H1 (cell line): ENCODE measurements around the gene CIRBP. TPM values are rescaled to one million over a fixed set of nuclear protein-coding genes. Genes with fewer than 3 reads are reported as not detected.

Source experiments
- CTCF ChIA-PET: fragments of 300-600 bp; sonication (Branson Sonifier 250); formaldehyde crosslinking; loops from one replicate; lab custom pipeline; 2021; ENCODE audit not compliant: partially characterized antibody; lab: Charles Lee
- POLR2A ChIA-PET: fragments of 300-600 bp; sonication (Branson Sonifier 250); formaldehyde crosslinking; loops from one replicate; lab custom pipeline; 2021; ENCODE audit warnings: inconsistent platforms; ENCODE audit not compliant: partially characterized antibody; lab: Charles Lee
- DNase-seq, 2 experiments: peaks; one replicate each; pipeline versions ENCODE4 v3.0.0 to v3.0.0-alpha.2; 2010 to 2022; ENCODE audit warnings: low spot score in 2 of 2, low read depth in 1 of 2, mixed read lengths in 1 of 2
- FAIRE-seq: peaks from 2 replicates; lab custom pipeline; 2011; peaks lifted over from hg19 to GRCh38; lab: Jason Lieb, UNC
- H2AFZ ChIP-seq: 2 replicates; pipeline ENCODE4 v1.8.1; 2012; ENCODE audit warnings: low read length, inconsistent platforms
- H2AK5ac ChIP-seq: 2 replicates; pipeline ENCODE4 v1.6.1; 2013; ENCODE audit warnings: low read depth, low read length
- H2BK120ac ChIP-seq: replicated peaks from 2 replicates; pipeline ENCODE3; 2013; ENCODE audit warnings: low read depth, low read length, inconsistent platforms
- H2BK12ac ChIP-seq: 2 replicates; pipeline ENCODE4 v1.6.1; 2013; ENCODE audit warnings: low read depth, low read length
- H2BK15ac ChIP-seq: 2 replicates; pipeline ENCODE4 v1.6.1; 2013; ENCODE audit warnings: low read length
- H2BK20ac ChIP-seq: 2 replicates; pipeline ENCODE4 v1.6.1; 2013; ENCODE audit warnings: low read length
- H2BK5ac ChIP-seq: 2 replicates; pipeline ENCODE4 v1.6.1; 2013; ENCODE audit warnings: low read depth, low read length
- H3K14ac ChIP-seq: 2 replicates; pipeline ENCODE4 v1.6.1; 2013; ENCODE audit warnings: inconsistent platforms; ENCODE audit not compliant: insufficient read length
- H3K18ac ChIP-seq: 2 replicates; pipeline ENCODE4 v1.6.1; 2013; ENCODE audit warnings: low read length; ENCODE audit errors: extremely low read depth
- H3K23ac ChIP-seq: 2 replicates; pipeline ENCODE4 v1.6.1; 2013; ENCODE audit warnings: inconsistent platforms; ENCODE audit not compliant: insufficient read length
- H3K23me2 ChIP-seq: 2 replicates; pipeline ENCODE4 v1.6.1; 2013; ENCODE audit warnings: low read depth, low read length
- H3K27ac ChIP-seq: 2 replicates; pipeline ENCODE4 v1.6.1; 2011; ENCODE audit warnings: low read depth, low read length, inconsistent platforms
- H3K27me3 ChIP-seq, 4 experiments: replicated peaks in 1 of 4; 1 replicate in 1 of 4; 2 replicates in 3 of 4; pipeline versions ENCODE4 v1.6.1 to v1.8.1; 2011 to 2013; ENCODE audit warnings: low read length in 3 of 4, mild to moderate bottlenecking in 3 of 4, inconsistent platforms in 2 of 4, mixed read lengths in 2 of 4, moderate library complexity in 1 of 4; ENCODE audit not compliant: control insufficient read depth in 3 of 4, insufficient read depth in 3 of 4; ENCODE audit errors: extremely low read depth in 1 of 4
- H3K36me3 ChIP-seq, 4 experiments: 2 replicates each; pipeline versions ENCODE4 v1.6.1 to v1.8.1; 2011 to 2013; ENCODE audit warnings: mild to moderate bottlenecking in 4 of 4, low read length in 3 of 4, moderate library complexity in 2 of 4, control low read depth in 1 of 4, inconsistent platforms in 1 of 4; ENCODE audit not compliant: insufficient read depth in 4 of 4, control insufficient read depth in 2 of 4
- H3K4ac ChIP-seq: replicated peaks from 2 replicates; pipeline ENCODE3; 2013; ENCODE audit warnings: low read length, low read depth, mixed read lengths, inconsistent platforms; ENCODE audit not compliant: insufficient read length
- H3K4me1 ChIP-seq, 4 experiments: replicated peaks in 1 of 4; 1 replicate in 1 of 4; 2 replicates in 3 of 4; pipeline versions ENCODE4 v1.6.1 to v1.8.1; 2011 to 2013; ENCODE audit warnings: low read length in 3 of 4, inconsistent platforms in 2 of 4, mixed read lengths in 1 of 4; ENCODE audit not compliant: insufficient read depth in 4 of 4, control insufficient read depth in 3 of 4
- H3K4me2 ChIP-seq, 2 experiments: 2 replicates each; pipeline versions ENCODE4 v1.6.1 to v1.8.1; 2011 to 2013; ENCODE audit warnings: low read depth in 2 of 2, low read length in 2 of 2, control low read depth in 1 of 2, inconsistent platforms in 1 of 2, mild to moderate bottlenecking in 1 of 2; ENCODE audit not compliant: insufficient read depth in 1 of 2
- H3K4me3 ChIP-seq, 4 experiments: fragments of 200-600, 300-600 bp in 1 of 4; sonication (generic), shearing (Covaris generic), sonication (Bioruptor Twin) in 1 of 4; 2 replicates each; pipeline versions ENCODE4 v1.5.1 to v1.8.1; 2011 to 2016; ENCODE audit warnings: low read length in 4 of 4, low read depth in 3 of 4, control low read depth in 2 of 4, inconsistent platforms in 2 of 4, mild to moderate bottlenecking in 2 of 4, mixed read lengths in 1 of 4, moderate library complexity in 1 of 4; ENCODE audit not compliant: insufficient read depth in 2 of 4; ENCODE audit errors: extremely low read depth in 1 of 4
- H3K56ac ChIP-seq: replicated peaks from 2 replicates; pipeline ENCODE3; 2013; ENCODE audit warnings: low read depth, mild to moderate bottlenecking, mixed read lengths, low read length, inconsistent platforms; ENCODE audit not compliant: insufficient read length
- H3K79me1 ChIP-seq: 2 replicates; pipeline ENCODE4 v1.6.1; 2013; ENCODE audit warnings: low read depth, low read length, control low read depth
- H3K79me2 ChIP-seq, 2 experiments: 2 replicates each; pipeline versions ENCODE4 v1.6.1 to v1.8.1; 2012 to 2013; ENCODE audit warnings: low read length in 2 of 2, mild to moderate bottlenecking in 2 of 2, inconsistent platforms in 1 of 2; ENCODE audit not compliant: insufficient read depth in 2 of 2, control insufficient read depth in 1 of 2
- H3K9ac ChIP-seq, 4 experiments: replicated peaks in 1 of 4; 1 replicate in 1 of 4; 2 replicates in 3 of 4; pipeline versions ENCODE4 v1.6.1 to v1.8.1; 2011 to 2013; ENCODE audit warnings: low read depth in 3 of 4, low read length in 3 of 4, control low read depth in 2 of 4, mild to moderate bottlenecking in 2 of 4, moderate library complexity in 2 of 4, inconsistent platforms in 1 of 4; ENCODE audit errors: extremely low read depth in 1 of 4
- H3K9me3 ChIP-seq, 2 experiments: 2 replicates each; pipeline versions ENCODE4 v1.6.1 to v1.8.1; 2012 to 2013; ENCODE audit warnings: mild to moderate bottlenecking in 2 of 2, moderate library complexity in 2 of 2, control low read depth in 1 of 2, inconsistent platforms in 1 of 2, low read depth in 1 of 2, low read length in 1 of 2, mixed read lengths in 1 of 2; ENCODE audit not compliant: insufficient read depth in 2 of 2
- H4K20me1 ChIP-seq, 2 experiments: replicated peaks in 1 of 2; 2 replicates each; pipeline versions ENCODE3 to v1.8.1; 2011 to 2013; ENCODE audit warnings: inconsistent platforms in 2 of 2, low read length in 2 of 2, mild to moderate bottlenecking in 1 of 2; ENCODE audit not compliant: insufficient read depth in 2 of 2, control insufficient read depth in 1 of 2
- H4K5ac ChIP-seq: 2 replicates; pipeline ENCODE4 v1.6.1; 2013; ENCODE audit warnings: low read length, low read depth, mixed read lengths, inconsistent platforms; ENCODE audit not compliant: insufficient read length
- H4K8ac ChIP-seq: 2 replicates; pipeline ENCODE4 v1.8.0; 2013; ENCODE audit warnings: mild to moderate bottlenecking, moderate library complexity, low read length, inconsistent platforms; ENCODE audit not compliant: insufficient read depth; ENCODE audit errors: extremely low read depth
- H4K91ac ChIP-seq: replicated peaks from 2 replicates; pipeline ENCODE3; 2013; ENCODE audit warnings: low read length, mixed read lengths, inconsistent platforms; ENCODE audit not compliant: insufficient read length
- GTF2F1 ChIP-seq: IDR thresholded peaks from 2 replicates; pipeline ENCODE4 v1.6.1; 2012; ENCODE audit warnings: low read depth, low read length, improper control_type of control experiment, borderline replicate concordance
- HDAC2 ChIP-seq, 2 experiments: fragments of 300-600 bp in 1 of 2; sonication (generic) in 1 of 2; IDR thresholded peaks; 2 replicates each; pipeline ENCODE4 v1.6.1; 2011 to 2012; ENCODE audit warnings: low read depth in 2 of 2, low read length in 2 of 2, mild to moderate bottlenecking in 2 of 2, moderate library complexity in 2 of 2, borderline replicate concordance in 1 of 2, inconsistent platforms in 1 of 2
- KDM1A ChIP-seq: fragments of 200-600, 300-600 bp; sonication (generic); IDR thresholded peaks from 2 replicates; pipeline ENCODE4 v1.7.1; 2016; ENCODE audit warnings: mild to moderate bottlenecking, low read length, borderline replicate concordance
- WGBS, 2 experiments: shearing (Covaris generic) in 1 of 2; methylation state at CpG; one replicate each; pipeline versions ENCODE4 v1.1.6 to v1.1.7; 2013 to 2015; ENCODE audit warnings: low lambda C conversion rate in 2 of 2, mixed read lengths in 2 of 2, inconsistent platforms in 1 of 2, low coverage in 1 of 2, missing lambda C conversion rate in 1 of 2; ENCODE audit not compliant: insufficient replicate concordance in 2 of 2, insufficient coverage in 1 of 2, insufficient read length in 1 of 2; ENCODE audit errors: extremely low coverage in 1 of 2, missing lambda C conversion rate in 1 of 2; 5-methylcytosine and 5-hydroxymethylcytosine counted together
- polyA plus RNA-seq, 7 experiments: library from polyadenylated mRNA; depleted of rRNA in 3 of 7; stranded (reverse) in 5 of 7; unstranded in 2 of 7; fragments of >200 nt in 5 of 7; fragments of 200-250 nt in 2 of 7; gene quantifications; 1 replicate in 5 of 7; 2 replicates in 1 of 7; 4 replicates in 1 of 7; pipeline versions ENCODE4 v1.2.1 to v1.2.3, GENCODE V29; 2011 to 2013; ENCODE audit warnings: missing spikeins in 2 of 7, mixed read lengths in 2 of 7
- total RNA-seq: library from RNA; stranded (reverse); fragmentation: NEBNext Ultra II Directional; extraction: Animal tissue kit (Norgen Biotek cat#: 25700); gene quantifications from 2 replicates; pipeline ENCODE4 v1.2.1, GENCODE V29; 2021

The CIRBP gene
- total and polyA plus RNA-seq, 2 of the 8 experiments (the other 6 are each of a cell fraction or from before 2014, with no cell fraction given), result 175 to 199 TPM

DNA sequence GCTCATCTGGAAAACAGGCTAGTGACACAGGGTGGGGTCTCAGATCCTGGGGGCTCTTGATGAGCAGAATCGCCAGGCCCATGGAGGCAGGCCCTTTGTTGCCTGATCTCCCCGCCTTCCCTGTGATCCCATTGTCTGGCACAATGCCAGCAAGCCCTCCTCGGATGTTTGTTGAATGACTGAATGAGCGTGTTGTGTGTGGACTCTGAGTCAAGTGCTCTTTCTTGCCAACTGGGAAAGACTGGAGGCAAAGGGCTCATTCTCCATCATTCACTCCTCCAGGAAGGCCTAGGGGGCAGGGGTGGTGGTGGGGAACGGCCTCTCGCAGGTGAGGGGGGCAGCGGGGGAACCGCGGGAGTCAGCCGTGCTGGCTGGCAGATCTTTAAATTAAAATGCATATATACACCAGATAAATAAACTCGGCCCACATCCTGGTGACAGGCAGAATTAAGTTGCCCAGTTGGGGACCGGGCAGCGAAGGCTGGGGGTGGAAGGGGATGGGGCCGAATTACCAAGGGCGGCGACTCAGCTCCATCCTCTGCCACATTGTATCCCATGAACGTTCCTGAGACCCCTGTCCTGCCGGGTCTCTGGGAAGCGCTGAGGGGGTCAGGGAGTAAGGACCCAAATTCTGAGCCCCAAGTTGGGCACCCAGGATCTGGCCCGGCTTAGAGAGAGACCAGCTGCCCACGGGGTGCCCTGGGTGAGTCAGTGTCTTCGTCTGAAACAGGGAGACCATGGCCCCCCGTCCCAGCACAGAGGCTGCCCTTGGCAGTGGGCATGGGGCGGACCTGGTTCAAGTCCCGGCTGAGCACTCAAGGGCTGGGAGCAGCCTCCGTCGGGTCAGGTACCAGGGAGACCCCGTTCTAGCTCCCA lies 41.1 kb downstream of the CIRBP start:
- H2AFZ ChIP-seq, result no peak overlapping the region
- H3K79me2 ChIP-seq, result no peaks in the 10 kb centered on the region
- no peaks in the 10 kb centered on the region for H3K23me2 ChIP-seq
- H3K14ac ChIP-seq, result no peak overlapping the region
- ChIA-PET CTCF (interaction anchor here (0.5 to 1.8 kb wide), 6 partner anchors 10 to 129 kb away, joined by 3 to 6 read pairs (median 4); no protein-coding TSS in a partner anchor), POLR2A (interaction anchor here (1.3 to 4.0 kb wide), 2 partner anchors 12 to 41 kb away, joined by 6 to 18 read pairs; partner anchors contain the start of gene CIRBP)
- 92% methylated on average over 24 of the region's 28 CpGs; no CpG with 5 or more reads in 1 of the 2 experiments for WGBS, 2 experiments
- 0 out of 2 replicates have a peak overlapping the region, but pooled peaks have one; percentile 0 for H4K8ac ChIP-seq
- H4K20me1 ChIP-seq, result no peaks in the 10 kb centered on the region
- H2AK5ac ChIP-seq, result no peak overlapping the region
- no peaks in the 10 kb centered on the region; a peak in 1 of 7 replicates for H3K27me3 ChIP-seq
- H3K4ac ChIP-seq, result no peak overlapping the region
- H3K23ac ChIP-seq, result no peak overlapping the region
- peaks cover 0 to 3% (median 0%) of the 10 kb centered on the region in 4 experiments; a peak in 2 of 7 replicates for H3K4me1 ChIP-seq
- H3K36me3 ChIP-seq, result no peaks in the 10 kb centered on the region
- no peak overlapping the region for H3K4me2 ChIP-seq
- H4K5ac ChIP-seq, result no peak overlapping the region
- H3K4me3 ChIP-seq, result no peak overlapping the region
- H3K56ac ChIP-seq, result no peak overlapping the region
- no peak overlapping the region for H2BK5ac ChIP-seq
- no peak overlapping the region for H3K9ac ChIP-seq
- no peak for DNase-seq
- no peak overlapping the region for H3K27ac ChIP-seq
- no peak for TF ChIP-seq GTF2F1
- TF ChIP-seq HDAC2 (IDR thresholded peaks at IDR 0.05; ENCODE audit: borderline replicate concordance in 1 of 2, low read depth in 2 of 2, low read length in 2 of 2), result peak in 1 of 2 experiments; percentile 31; a peak in 1 of 4 replicates
- TF ChIP-seq KDM1A, result peak; percentile 97
- H4K91ac ChIP-seq, result no peak overlapping the region
- no peak overlapping the region for H2BK20ac ChIP-seq
- no peaks in the 10 kb centered on the region for H3K79me1 ChIP-seq
- no peak for FAIRE-seq
- H3K18ac ChIP-seq, result no peak overlapping the region
- H3K9me3 ChIP-seq, result no peaks in the 10 kb centered on the region
- H2BK12ac ChIP-seq, result no peak overlapping the region
- H2BK15ac ChIP-seq, result no peak overlapping the region
- H2BK120ac ChIP-seq, result no peak overlapping the region
